SK-N-SH treated with all-trans-retinoic acid at 6 μM for 48 hours (cell line): ENCODE measurements around the gene HS6ST3.

Experiments used
- ATAC-seq: fragments of 200-7000 bp; cut with Tn5 transposase; 3 replicates; pipeline ENCODE4 v1.9.1; 2020; ENCODE audit warnings: mild to moderate bottlenecking, moderate library complexity
- ARNTL ChIP-seq: fragments of 450-650 bp; formaldehyde crosslinking; IDR thresholded peaks from 2 replicates; pipeline ENCODE4 v1.5.0; 2020; ENCODE audit warnings: low read depth, mild to moderate bottlenecking, moderate library complexity, borderline replicate concordance
- BACH2 ChIP-seq: fragments of 250-450 bp; sonication (Bioruptor Pico); IDR thresholded peaks from 2 replicates; pipeline ENCODE4 v1.9.0; 2021; ENCODE audit warnings: mild to moderate bottlenecking, borderline replicate concordance
- CREB5 ChIP-seq: fragments of 250-450 bp; sonication (Bioruptor Pico); IDR thresholded peaks from 2 replicates; pipeline ENCODE4 v1.5.1; 2020; ENCODE audit warnings: low read depth, mild to moderate bottlenecking, moderate library complexity
- CSDC2 ChIP-seq: fragments of 250-450 bp; sonication (Bioruptor Pico); IDR thresholded peaks from 2 replicates; pipeline ENCODE4 v1.5.0; 2020; ENCODE audit warnings: mild to moderate bottlenecking, moderate library complexity
- CSRNP3 ChIP-seq: fragments of 250-450 bp; sonication (Bioruptor Pico); IDR thresholded peaks from 2 replicates; pipeline ENCODE4 v1.5.1; 2021; ENCODE audit warnings: mild to moderate bottlenecking, moderate library complexity
- ESRRG ChIP-seq: fragments of 250-450 bp; sonication (Bioruptor Pico); IDR thresholded peaks from 2 replicates; pipeline ENCODE4 v1.6.1; 2021; ENCODE audit warnings: mild to moderate bottlenecking
- GLIS3 ChIP-seq: fragments of 250-450 bp; sonication (Bioruptor Pico); IDR thresholded peaks from 2 replicates; pipeline ENCODE4 v1.5.0; 2020; ENCODE audit warnings: mild to moderate bottlenecking, moderate library complexity
- ISL1 ChIP-seq: fragments of 250-450 bp; sonication (Bioruptor Pico); IDR thresholded peaks from 2 replicates; pipeline ENCODE4 v2.1.2; 2022; ENCODE audit warnings: mild to moderate bottlenecking, moderate library complexity
- OSR1 ChIP-seq: fragments of 250-450 bp; sonication (Bioruptor Pico); IDR thresholded peaks from 2 replicates; pipeline ENCODE4 v1.8.0; 2022; ENCODE audit warnings: moderate library complexity, mild to moderate bottlenecking, inconsistent platforms
- PATZ1 ChIP-seq: fragments of 250-450 bp; sonication (Bioruptor Pico); IDR thresholded peaks from 2 replicates; pipeline ENCODE4 v1.8.0; 2020; ENCODE audit warnings: mild to moderate bottlenecking, moderate library complexity, borderline replicate concordance
- POU6F1 ChIP-seq: fragments of 250-450 bp; sonication (Bioruptor Pico); IDR thresholded peaks from 2 replicates; pipeline ENCODE4 v1.8.0; 2021; ENCODE audit warnings: low read depth, mild to moderate bottlenecking, moderate library complexity, borderline replicate concordance
- PPARA ChIP-seq: fragments of 250-450 bp; sonication (Bioruptor Pico); IDR thresholded peaks from 2 replicates; pipeline ENCODE4 v1.5.0; 2020; ENCODE audit warnings: mild to moderate bottlenecking, borderline replicate concordance
- RARB ChIP-seq: fragments of 250-450 bp; sonication (Bioruptor Pico); IDR thresholded peaks from 2 replicates; pipeline ENCODE4 v1.8.0; 2021; ENCODE audit warnings: mild to moderate bottlenecking, moderate library complexity
- SNAI2 ChIP-seq: fragments of 250-450 bp; sonication (Bioruptor Pico); IDR thresholded peaks from 2 replicates; pipeline ENCODE4 v1.5.0; 2020; ENCODE audit warnings: mild to moderate bottlenecking, moderate library complexity
- TCF4 ChIP-seq: fragments of 250-450 bp; sonication (Bioruptor Pico); IDR thresholded peaks from 2 replicates; pipeline ENCODE4 v1.8.0; 2021; ENCODE audit warnings: mild to moderate bottlenecking, moderate library complexity, borderline replicate concordance
- TOX ChIP-seq: fragments of 250-450 bp; sonication (Bioruptor Pico); IDR thresholded peaks from 2 replicates; pipeline ENCODE4 v1.8.0; 2021; ENCODE audit warnings: mild to moderate bottlenecking, moderate library complexity, borderline replicate concordance
- ZC3H10 ChIP-seq: fragments of 250-450 bp; sonication (Bioruptor Pico); IDR thresholded peaks from 2 replicates; pipeline ENCODE4 v1.5.1; 2021; ENCODE audit warnings: mild to moderate bottlenecking, moderate library complexity
- ZFP3 ChIP-seq: fragments of 250-450 bp; sonication (Bioruptor Pico); IDR thresholded peaks from 2 replicates; pipeline ENCODE4 v1.5.0; 2020; ENCODE audit warnings: mild to moderate bottlenecking, moderate library complexity
- ZFP30 ChIP-seq: fragments of 450-650 bp; formaldehyde crosslinking; IDR thresholded peaks from 2 replicates; pipeline ENCODE4 v1.5.0; 2022; ENCODE audit warnings: mild to moderate bottlenecking, moderate library complexity
- ZNF565 ChIP-seq: fragments of 450-650 bp; formaldehyde crosslinking; conservative IDR thresholded peaks from 2 replicates; pipeline ENCODE4 v1.5.0; 2020; ENCODE audit warnings: low read depth, mild to moderate bottlenecking, moderate library complexity
- ZNF70 ChIP-seq: fragments of 450-650 bp; formaldehyde crosslinking; IDR thresholded peaks from 2 replicates; pipeline ENCODE4 v1.5.0; 2020; ENCODE audit warnings: mild to moderate bottlenecking, moderate library complexity
- ZNF8 ChIP-seq: fragments of 450-650 bp; formaldehyde crosslinking; IDR thresholded peaks from 2 replicates; pipeline ENCODE4 v1.5.0; 2020; ENCODE audit warnings: mild to moderate bottlenecking, moderate library complexity

Gene HS6ST3

GRCh38 chr13:96783511-96783910 is 693.6 kb downstream of the HS6ST3 start:
- no peak for ATAC-seq
- no peak for TF ChIP-seq PPARA (CRISPR knock-in tag)
- no peak for TF ChIP-seq ZC3H10 (CRISPR knock-in tag)
- no peak for TF ChIP-seq ARNTL (CRISPR knock-in tag)

GRCh38 chr13:96785986-96786385 is 696.1 kb downstream of the HS6ST3 start:
- no peak for ATAC-seq
- TF ChIP-seq ISL1 (CRISPR knock-in tag) (no peak), ZC3H10 (CRISPR knock-in tag) (no peak), CSRNP3 (CRISPR knock-in tag) (no peak), ZFP30 (no peak), PATZ1 (no peak), OSR1 (CRISPR knock-in tag) (no peak), ZFP3 (CRISPR knock-in tag) (no peak), BACH2 (CRISPR knock-in tag) (no peak), CSDC2 (no peak), ESRRG (CRISPR knock-in tag) (no peak), RARB (no peak), POU6F1 (CRISPR knock-in tag) (no peak), GLIS3 (CRISPR knock-in tag) (no peak), ZNF8 (CRISPR knock-in tag) (no peak)
- TF ChIP-seq, all 23 proteins: peak for 0

- no peak for TF ChIP-seq OSR1 (CRISPR knock-in tag)
- TF ChIP-seq ZFP30: no peak
- no peak for TF ChIP-seq PATZ1
- no peak for TF ChIP-seq BACH2 (CRISPR knock-in tag)
- no peak for TF ChIP-seq GLIS3 (CRISPR knock-in tag)
- TF ChIP-seq SNAI2: no peak
- no peak for TF ChIP-seq CSDC2
- no peak for TF ChIP-seq ZNF565 (CRISPR knock-in tag)
- no peak for TF ChIP-seq ZC3H10 (CRISPR knock-in tag)
- TF ChIP-seq TOX: no peak
- TF ChIP-seq ZFP3 (CRISPR knock-in tag): no peak
- TF ChIP-seq PPARA (CRISPR knock-in tag): no peak
- no peak for ATAC-seq
Measured at GRCh38 chr13:96792188-96792587, 702.3 kb downstream of the HS6ST3 start.

- TF ChIP-seq CREB5 (CRISPR knock-in tag): no peak
- TF ChIP-seq ZNF565 (CRISPR knock-in tag): no peak
- no peak for TF ChIP-seq ZFP3 (CRISPR knock-in tag)
- no peak for TF ChIP-seq CSDC2
- no peak for TF ChIP-seq TOX
- no peak for TF ChIP-seq CSRNP3 (CRISPR knock-in tag)
- TF ChIP-seq ZNF8 (CRISPR knock-in tag): no peak
- no peak for TF ChIP-seq ZNF70 (CRISPR knock-in tag)
- TF ChIP-seq RARB: no peak
- no peak for TF ChIP-seq SNAI2
- no peak for TF ChIP-seq ZC3H10 (CRISPR knock-in tag)
- no peak for TF ChIP-seq TCF4 (CRISPR knock-in tag)
- ATAC-seq: no peak
Measured at GRCh38 chr13:96792736-96793403, 703.0 kb downstream of the HS6ST3 start.
